HG03064 (cell line): ENCODE measurements around the gene RABEP2.
"Not testable (repeated sequence)": the region's sequence is repeated elsewhere in the genome, so short reads cannot be mapped to it uniquely, and the experiment has no call there.

Source experiments
- ATAC-seq: cut with Tn5 transposase; IDR thresholded peaks from one replicate; pipeline ENCODE4 v1.9.1; 2021; ENCODE audit warnings: low read depth; ENCODE audit not compliant: unreplicated experiment

Gene RABEP2

GRCh38 chr16:28933171-28933570 is 8.1 kb upstream of the RABEP2 start:
- no peak for ATAC-seq

GRCh38 chr16:28932339-28933141 is 7.5 kb upstream of the RABEP2 start:
- ATAC-seq: no peak

- no peak for ATAC-seq
Measured at GRCh38 chr16:28931801-28932225, 6.8 kb upstream of the RABEP2 start, which contains the start of gene CD19. TSS of gene CD19 (plus strand) at chr16:28931971. CDS start at chr16:28932001, 30 bp downstream.

GRCh38 chr16:28930652-28931051 is 5.6 kb upstream of the RABEP2 start:
- ATAC-seq: no peak

- no peak for ATAC-seq
Measured at GRCh38 chr16:28930203-28930602, 5.2 kb upstream of the RABEP2 start.

- ATAC-seq: no peak
Measured at GRCh38 chr16:28927815-28928214, 2.8 kb upstream of the RABEP2 start.

GRCh38 chr16:28926284-28926683 is 1.2 kb upstream of the RABEP2 start:
- ATAC-seq: not testable (repeated sequence)

GRCh38 chr16:28925386-28926228 is 569 bp upstream of the RABEP2 start:
- ATAC-seq: peak; percentile 7

GRCh38 chr16:28924399-28924761 is 658 bp downstream of the RABEP2 start:
- ATAC-seq: no peak

GRCh38 chr16:28923652-28924398 is 1.2 kb downstream of the RABEP2 start:
- peak; percentile 55 for ATAC-seq

GRCh38 chr16:28923231-28923587 is 1.8 kb downstream of the RABEP2 start:
- no peak for ATAC-seq

- ATAC-seq: no peak
Measured at GRCh38 chr16:28918698-28919097, 6.3 kb downstream of the RABEP2 start.

- no peak for ATAC-seq
Measured at GRCh38 chr16:28917095-28917494, 7.9 kb downstream of the RABEP2 start.

- ATAC-seq: no peak
Measured at GRCh38 chr16:28915181-28915580, 9.9 kb downstream of the RABEP2 start.

GRCh38 chr16:28913946-28914724 is 10.9 kb downstream of the RABEP2 start:
- no peak for ATAC-seq

- no peak for ATAC-seq
Measured at GRCh38 chr16:28912558-28912957, 12.5 kb downstream of the RABEP2 start.

GRCh38 chr16:28910086-28911031 is 14.7 kb downstream of the RABEP2 start:
- no peak for ATAC-seq

- no peak for ATAC-seq
Measured at GRCh38 chr16:28905800-28906372, 19.2 kb downstream of the RABEP2 start.

GRCh38 chr16:28905229-28905754 is 19.7 kb downstream of the RABEP2 start:
- ATAC-seq: no peak
